ENCODE data around the gene APRT.
"Not testable (repeated sequence)": the region's sequence is repeated elsewhere in the genome, so short reads cannot be mapped to it uniquely, and the experiment has no call there.

The APRT gene

DNA sequence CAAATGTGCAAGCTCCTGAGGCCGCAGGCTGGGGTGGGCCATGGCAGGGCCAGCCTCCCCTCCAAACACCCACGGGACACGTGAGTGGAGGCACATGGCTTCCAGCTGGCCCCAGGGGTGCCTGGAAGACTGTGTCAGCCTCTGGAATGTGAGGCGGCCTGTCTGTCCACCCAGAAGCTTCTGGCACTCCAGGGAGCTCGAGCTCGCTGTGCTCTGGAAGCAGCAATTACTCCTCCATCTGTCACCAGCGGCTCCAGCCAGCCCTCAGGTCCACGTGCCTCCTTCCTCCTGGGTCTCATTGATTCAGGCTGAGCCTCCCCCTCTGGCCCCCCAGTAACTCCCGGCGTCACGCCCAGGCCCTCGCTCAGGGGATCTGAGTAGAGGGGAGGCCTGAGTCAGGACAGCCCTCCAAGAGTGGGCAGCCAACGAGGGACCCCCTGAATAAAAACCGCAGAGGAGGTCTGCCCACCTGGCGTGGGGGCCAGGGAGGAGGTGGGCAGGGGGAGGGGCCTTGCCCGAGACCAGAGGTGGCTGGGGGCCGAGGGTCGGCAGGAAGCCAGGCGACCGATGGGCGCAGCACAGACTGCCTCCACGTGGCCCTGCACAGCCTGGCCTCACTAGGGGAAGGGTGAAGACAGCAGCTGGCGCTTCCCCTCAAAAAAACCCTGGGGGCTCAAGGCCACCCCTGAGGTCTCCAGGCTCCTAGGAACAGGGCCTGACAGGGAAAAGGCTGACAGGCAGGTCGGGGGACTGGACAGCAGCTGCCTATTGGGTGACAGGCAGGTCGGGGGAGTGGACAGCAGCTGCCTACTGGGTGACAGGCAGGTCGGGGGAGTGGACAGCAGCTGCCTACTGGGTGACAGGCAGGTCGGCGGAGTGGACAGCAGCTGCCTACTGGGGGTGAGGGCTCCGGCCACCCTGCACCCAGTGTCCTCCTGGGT lies 38.6 kb downstream of the APRT start:
- no peak for DNase-seq (ENCODE audit: low read depth in 2 of 2)

DNA sequence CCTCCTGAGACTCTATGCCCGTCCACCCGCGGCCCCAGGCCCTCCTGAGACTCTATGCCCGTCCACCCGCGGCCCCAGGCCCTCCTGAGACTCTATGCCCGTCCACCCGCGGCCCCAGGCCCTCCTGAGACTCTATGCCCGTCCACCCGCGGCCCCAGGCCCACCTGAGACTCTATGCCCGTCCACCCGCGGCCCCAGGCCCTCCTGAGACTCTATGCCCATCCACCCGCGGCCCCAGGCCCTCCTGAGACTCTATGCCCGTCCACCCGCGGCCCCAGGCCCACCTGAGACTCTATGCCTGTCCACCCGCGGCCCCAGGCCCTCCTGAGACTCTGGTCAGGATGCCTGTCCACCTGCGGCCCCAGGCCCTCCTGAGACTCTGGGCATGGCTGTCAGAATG lies 39.9 kb downstream of the APRT start:
- not testable (repeated sequence) for DNase-seq (ENCODE audit: low read depth in 2 of 2)

DNA sequence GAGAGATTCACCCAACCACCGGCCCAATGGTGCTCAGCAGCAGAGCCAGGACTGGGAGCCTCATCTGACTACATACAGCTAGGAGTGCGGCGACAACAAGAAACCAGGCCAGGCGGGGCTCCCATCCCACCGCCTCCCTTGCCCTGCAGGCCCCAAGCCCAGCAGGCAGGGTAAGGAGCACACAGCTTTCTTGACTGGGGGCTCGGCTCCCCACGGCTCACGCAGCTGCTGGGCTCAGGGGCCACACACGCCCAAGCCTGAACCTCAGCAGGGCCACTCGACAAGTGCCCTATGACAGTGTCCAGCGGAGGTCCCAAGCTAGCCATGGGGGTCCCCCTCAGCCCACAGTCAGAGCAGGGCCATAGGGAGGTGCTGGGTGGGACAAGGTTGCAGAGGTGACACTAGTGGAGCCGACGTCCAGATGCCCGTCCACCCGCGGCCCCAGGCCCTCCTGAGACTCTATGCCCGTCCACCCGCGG lies 40.4 kb downstream of the APRT start:
- no peak for DNase-seq (ENCODE audit: low read depth in 2 of 2)

DNA sequence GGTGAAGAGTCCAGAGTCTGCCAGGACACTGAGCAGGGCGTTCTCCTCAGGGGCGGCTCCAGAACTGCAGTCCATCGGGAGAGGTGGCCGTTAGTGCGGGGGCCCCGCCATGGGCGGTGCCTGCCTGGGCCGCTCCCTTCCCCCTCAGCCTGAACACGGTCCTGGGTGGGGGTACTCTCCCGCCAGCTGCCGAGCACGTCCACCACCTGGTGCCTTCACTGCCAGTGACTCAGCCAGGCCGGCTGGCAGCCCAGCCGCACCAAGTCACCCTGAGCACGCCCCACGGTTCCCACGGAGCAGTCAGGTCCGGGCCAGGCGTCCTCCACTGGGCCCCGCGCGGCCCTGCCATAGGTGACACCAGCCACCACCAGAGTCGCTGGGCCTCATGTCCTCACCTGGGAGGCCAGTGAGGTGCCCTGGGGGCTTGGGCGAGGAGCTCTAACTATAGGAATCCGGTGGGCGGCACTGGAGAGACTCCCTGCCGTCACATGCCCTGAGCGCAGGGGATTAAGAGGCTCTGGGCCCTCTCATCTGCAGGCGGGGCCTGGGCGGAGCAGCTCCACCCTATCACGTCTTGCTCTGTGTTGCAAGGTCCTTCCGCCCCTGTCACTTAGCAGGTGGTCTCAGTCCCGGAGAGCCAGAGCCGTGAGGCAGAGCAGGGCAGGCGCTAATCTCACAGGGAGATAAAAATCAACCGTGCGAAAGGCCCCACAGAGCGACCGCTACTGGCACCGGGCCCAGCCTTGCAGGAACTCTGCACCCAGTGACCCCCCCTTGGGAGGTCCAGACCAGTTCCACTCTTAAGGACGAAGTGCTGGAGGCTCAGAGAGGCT lies 41.1 kb downstream of the APRT start:
- peak in 1 of 2 donors; percentile 30 for DNase-seq (ENCODE audit: low read depth in 2 of 2)

DNA sequence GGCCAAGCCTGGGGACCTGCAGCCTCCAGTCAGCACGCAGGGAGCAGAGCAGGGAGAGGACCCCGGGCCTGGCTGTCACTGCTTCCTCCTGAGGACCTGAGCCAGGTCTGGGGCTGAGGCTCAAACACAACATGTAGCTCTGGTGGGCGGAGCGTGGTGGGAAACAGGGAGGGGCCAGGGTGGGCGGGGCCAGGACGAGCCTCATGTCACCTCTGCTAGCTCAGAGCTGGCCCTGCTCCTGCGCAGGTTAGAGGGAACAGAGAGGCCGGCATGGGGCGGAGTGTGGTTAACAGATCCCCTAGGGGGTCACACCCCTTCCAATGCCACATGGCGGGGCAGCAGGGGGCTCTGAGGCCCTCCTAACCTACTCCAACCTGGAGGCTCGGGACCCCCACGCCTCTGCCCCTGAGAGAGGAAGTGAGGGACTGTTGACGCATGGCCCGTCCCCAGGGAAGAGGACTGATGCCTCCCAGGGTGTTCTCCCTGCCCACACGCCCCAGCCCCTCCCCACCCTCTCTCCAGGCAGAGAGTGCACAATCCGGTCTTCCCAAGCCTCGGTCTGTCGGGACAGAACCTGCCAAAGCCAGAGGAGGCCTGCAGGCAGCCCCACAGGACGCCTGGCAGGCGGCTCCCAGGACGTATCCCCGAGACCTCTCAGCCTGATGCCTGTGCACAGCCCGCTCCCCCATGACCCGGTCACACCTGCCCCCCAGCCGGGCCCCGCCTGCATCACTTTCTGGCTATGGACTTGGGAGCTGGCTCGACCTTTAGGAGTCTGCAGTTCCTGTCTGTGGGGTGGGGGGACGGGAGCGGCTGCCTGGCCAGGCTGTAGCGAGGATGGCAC lies 41.9 kb downstream of the APRT start:
- DNase-seq (ENCODE audit: low read depth in 2 of 2) = peak; percentile 24 to 45

DNA sequence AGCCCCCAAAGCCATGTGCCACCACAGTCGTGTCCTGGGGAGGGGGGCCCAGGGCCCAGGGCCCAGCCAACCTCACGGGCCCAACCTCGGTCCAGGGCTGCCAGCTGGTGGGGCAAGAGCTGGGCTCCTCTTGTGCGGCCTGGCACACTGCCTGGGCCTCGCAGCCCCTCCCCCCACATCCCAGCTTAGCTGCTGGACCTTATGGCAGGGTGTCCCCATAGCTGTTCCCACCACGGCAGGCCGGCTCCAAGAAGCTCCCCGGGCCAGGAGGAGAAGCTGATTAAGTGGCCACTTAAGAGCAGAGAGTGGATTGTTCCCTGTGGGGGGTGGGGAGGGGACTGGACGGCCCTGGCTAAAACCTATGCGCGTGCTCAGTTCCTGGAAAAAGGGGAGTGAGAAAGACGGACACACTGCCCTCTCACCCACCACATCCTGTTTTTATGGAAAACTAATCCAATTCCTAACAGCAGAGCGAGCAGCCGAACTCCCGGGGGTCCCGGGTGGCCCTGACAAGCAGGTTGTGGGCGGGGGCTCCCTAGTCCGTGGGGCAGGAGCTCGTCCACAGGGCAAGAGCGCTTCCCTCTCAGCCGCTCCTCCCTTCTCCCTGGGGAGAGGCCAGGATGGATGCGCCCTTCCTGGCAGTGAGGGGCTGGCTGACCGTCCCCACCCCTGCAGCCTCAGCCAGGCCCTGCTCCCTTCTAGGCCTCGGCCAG lies 43.5 kb downstream of the APRT start:
- DNase-seq (ENCODE audit: low read depth in 2 of 2) = no peak

DNA sequence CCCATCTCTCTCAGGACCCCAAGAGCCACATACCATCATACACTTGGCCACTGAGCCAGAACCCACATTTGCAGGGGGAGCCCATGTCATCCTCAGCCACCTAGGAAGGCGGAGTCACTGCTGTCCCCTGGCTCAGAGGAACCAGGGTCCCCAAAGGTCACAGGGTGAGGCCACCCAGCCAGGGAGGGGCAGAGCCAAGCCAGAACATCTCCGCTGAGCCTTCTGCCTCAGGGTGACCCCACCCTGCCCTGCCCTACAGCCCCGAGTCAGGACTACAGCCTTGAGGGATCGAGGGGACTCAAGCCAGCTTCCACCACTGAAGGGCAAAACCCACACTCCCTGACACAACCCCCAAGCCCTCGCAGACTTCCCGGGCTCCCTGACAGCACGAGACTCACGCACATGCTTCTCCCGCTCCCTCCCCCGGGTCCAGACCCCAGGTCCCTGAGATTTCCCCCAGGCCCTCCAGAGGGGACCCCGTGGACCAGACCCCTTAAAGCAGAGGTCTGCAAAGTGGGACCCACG lies 44.1 kb downstream of the APRT start:
- no peak for DNase-seq (ENCODE audit: low read depth in 2 of 2)

DNA sequence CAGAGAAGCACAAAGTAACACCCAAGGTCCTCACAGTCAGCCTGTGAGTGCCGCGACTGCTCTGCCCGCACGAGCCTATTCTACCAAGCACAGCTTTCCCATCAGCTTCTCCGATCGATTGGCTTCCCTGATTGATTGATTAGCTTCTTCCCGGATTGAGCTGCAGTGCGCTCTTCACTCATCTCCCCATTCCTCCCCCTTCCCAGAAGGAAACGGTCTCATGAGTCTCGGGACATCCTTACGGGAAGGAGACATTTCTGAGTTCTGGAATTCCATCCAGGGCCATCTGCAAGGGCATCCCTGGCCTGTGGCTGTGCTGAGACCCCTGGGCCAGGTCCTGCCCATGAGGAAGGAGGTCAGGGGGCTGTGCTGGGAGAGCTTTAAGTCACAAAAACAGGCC lies 44.8 kb downstream of the APRT start:
- DNase-seq (ENCODE audit: low read depth in 2 of 2) = no peak

DNA sequence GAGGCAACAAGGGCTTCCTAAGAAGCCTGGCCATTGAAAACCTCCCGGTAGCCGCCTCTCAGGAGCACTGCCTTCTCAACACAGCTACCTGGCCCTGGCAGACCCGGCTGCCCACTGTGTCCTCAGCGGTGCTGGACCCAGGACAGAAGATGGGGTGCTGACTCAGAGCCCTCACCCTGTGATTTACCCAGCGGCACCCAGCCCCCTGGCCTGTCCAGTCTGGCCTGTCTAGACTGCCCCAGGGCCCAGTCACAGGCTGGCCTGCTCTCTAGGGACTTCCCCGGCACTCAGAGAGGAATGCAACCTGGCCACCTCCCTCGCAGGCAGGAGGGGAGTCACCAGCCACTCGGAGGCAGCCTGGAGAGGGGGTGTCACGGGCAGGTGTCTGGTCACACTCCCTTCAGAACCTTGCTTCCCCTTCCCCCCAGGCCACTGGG lies 46.8 kb downstream of the APRT start:
- no peak for DNase-seq (ENCODE audit: low read depth in 2 of 2)

DNA sequence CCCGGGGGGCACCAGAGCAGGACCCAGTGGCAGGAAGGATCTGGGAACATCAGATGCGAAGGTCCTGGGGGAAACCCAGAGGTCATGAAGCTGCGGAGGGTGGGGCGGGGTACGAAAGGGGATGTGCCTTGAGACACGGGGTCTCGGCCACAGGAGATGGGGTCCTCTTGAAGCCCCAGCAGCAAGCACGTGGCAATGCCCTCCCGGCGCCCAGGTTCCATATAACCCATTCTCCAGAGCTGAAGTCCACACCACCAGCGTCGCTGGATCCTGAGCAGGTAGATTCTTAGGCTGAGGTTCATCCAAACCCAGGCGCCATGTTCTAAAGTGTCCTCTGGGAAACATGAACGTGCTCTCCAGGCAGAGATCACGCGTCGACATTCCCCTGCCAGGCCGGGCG lies 47.6 kb downstream of the APRT start:
- no peak for DNase-seq (ENCODE audit: low read depth in 2 of 2)

DNA sequence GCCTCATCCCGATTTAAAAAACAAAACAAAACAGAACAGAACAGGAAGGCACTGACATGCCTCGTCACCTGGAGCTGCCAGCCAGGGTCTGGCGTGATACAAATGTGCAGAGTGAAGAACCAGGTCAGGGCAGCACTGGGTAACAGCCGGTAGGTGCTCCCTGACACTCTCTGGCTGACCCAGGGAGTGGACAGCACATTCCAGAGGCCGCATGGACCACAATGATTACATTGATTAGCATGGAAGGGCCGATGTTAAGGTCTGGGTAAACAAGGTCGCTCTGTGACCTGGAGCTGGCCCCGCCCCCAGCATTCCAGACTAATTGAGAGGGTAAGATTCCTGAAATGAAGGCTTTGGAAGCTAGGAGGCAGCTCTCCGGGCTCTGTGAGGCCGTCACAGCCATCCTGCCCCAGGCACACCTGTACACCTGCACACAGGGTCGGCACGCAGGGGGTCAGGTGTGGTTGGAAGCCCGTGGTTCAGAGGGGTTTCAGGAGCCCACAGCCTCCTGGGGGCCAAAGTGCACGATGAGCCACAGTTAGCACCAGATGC lies 48.1 kb downstream of the APRT start:
- DNase-seq (ENCODE audit: low read depth in 2 of 2) = no peak

DNA sequence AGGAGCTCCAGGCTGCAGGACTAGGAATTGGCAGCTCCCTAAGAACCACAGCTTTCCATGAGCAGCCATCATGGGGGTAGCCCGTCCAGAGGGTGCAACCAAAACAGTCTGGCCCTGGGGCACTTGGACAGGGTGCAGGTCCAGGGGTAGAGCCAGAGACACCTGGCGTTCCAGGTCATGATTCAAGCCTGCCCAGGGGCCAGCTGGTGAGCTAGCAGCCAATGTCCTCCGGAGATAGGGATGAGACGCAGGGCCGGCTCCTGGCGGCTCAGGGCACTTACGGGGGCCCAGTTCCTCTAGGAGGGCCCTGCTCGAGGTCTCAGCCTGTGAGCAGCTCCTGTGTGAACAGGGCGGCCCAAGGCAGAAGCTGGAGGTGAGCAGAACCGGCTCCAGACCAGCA lies 48.8 kb downstream of the APRT start:
- DNase-seq (ENCODE audit: low read depth in 2 of 2) = no peak

DNA sequence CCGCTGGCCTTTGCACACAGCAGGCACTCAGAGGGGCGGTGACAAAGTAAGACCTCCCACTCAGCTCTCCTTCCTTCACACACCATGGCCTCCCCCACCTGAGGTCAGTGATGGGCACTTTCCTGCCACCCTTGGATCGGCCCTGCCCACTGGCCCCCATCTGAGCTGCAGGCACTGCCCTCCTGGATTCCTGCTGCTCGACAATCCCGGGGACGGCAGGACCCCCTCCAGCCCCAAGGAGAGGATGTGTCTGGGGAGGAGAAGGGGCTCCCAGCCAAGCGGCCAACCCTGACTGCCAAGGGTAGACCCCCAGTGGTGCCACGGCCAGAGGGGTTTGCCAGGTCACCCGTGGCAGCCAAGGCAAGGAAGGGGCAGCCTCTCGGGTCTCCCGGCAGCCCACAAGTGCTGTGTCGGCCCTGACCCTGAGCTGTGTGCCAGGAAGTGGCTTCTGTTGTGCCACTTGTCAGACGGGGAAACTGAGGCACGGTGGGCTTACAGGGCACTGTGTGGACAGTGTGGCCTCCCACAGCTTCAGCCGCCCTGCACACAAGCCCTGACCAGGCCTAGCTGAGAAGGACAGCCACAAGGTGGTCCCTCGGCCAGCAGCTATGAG lies 49.4 kb downstream of the APRT start:
- no peak for DNase-seq (ENCODE audit: low read depth in 2 of 2)

DNA sequence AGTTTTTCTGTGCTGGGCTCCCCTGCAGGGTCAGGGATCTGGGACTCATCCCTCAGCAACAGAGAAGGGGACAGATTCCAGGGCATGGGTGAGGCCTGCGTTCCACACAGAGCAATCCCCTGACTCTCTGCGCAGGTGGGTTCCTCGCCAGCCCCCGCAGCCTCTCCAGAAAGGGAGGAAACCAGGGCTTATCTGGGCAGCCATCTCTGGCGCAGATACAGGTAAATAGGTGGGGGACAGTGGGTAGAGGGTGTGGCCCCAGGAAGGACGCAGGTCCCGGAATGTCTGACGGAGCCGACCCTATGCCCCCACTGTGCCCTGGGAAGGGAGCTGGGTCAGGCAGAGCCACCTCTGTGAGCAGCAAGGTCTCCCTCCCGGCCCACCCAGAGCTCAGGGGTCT lies 49.9 kb downstream of the APRT start:
- no peak for DNase-seq (ENCODE audit: low read depth in 2 of 2)

DNA sequence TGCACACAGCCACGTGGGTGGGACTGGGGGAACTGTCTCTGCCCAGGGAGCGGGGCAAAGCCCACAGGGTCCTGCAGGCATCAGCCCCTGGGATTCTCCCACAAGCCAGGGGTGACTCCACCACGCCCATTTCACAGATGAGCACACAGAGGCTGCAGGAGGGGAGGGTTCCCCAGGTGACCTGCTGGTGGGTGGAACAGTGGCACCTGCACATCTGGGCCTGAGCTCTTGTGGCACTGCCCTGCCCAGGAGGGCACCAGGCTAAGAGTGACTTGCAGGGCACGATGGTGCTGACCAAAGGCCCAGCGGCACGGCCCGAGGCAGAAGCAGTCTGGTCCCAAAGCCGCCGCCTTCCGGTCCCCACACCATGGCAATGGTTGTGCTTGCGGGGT lies 50.6 kb downstream of the APRT start:
- DNase-seq (ENCODE audit: low read depth in 2 of 2) = no peak

DNA sequence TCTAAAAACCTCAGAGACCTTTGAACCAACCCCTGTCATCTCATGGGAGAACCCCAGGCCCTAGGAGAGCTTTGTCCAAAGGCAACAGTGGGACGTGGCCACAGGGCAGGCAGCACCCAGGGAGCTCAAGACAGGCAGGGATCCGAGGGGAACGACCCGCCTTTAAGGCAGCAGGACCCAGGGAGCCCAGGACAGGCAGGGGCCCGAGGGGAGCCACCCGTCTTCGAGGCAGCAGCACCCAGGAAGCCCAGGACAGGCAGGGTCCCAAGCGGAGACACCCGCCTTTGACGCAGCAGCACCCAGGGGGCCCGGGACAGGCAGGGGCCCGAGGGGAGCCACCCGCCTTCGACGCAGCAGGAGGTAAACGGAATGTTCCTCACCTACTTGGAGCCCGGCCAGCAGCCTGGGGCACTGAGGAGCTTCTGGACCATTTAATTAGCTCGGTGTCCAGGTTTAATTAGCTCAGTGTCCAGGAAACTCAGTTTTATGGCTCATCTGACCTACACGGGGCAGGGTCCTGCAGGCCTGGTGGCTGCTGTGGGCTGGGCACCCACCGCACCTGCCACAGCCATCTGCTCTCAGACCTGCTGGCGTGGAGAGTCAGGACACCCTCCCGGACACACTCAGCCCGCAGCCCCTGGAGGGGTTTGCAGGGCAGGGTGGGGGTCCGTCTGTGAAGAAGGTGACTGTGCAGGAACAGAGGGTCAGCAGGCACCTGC lies 51.1 kb downstream of the APRT start:
- DNase-seq (ENCODE audit: low read depth in 2 of 2) = no peak

DNA sequence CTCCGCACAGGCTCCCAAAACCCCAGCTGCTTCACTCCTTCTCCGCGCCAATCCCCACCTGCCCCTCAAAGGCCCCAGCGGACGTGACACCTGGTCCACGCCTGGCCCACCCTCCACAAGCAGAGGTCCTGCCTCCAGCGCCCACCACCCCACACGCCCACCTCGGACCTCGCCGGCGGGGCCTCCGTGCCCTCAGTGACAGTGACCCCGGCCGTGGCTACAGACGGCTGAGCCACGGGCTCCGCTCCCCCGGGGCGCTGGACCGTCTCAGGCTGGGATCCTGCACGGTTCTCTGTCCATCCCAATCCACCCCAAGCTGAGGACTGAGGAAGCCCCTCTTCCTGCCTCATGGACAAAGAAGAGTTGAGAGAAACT lies 51.8 kb downstream of the APRT start:
- no peak for DNase-seq (ENCODE audit: low read depth in 2 of 2)
